ENCODE measurements around the gene GAK.

The GAK gene

GRCh38 chr4:875818-876423 is 56.2 kb downstream of the GAK start:
- Histone ChIP-seq H3K9ac (ENCODE audit: low read length) (no peak overlapping the region), H3K4me1 (ENCODE audit: insufficient read depth, low read length) (no peaks in the 10 kb centered on the region), H3K27ac (ENCODE audit: low read depth, low read length) (no peak overlapping the region), H3K4me3 (ENCODE audit: low read depth in 1 of 2, low read length in 2 of 2) (no peak overlapping the region), H3K27me3 (ENCODE audit: control insufficient read depth in 1 of 2, insufficient read depth in 2 of 2, low read length in 2 of 2) (no peaks in the 10 kb centered on the region), H3K9me3 (ENCODE audit: low read length) (no peaks in the 10 kb centered on the region), H3K36me3 (ENCODE audit: insufficient read depth, low read length) (peaks cover 38% of the 10 kb centered on the region)

GRCh38 chr4:874971-875817 is 56.9 kb downstream of the GAK start:
- Histone ChIP-seq H3K27me3 (ENCODE audit: control insufficient read depth in 1 of 2, insufficient read depth in 2 of 2, low read length in 2 of 2) (no peaks in the 10 kb centered on the region), H3K9ac (ENCODE audit: low read length) (no peak overlapping the region), H3K27ac (ENCODE audit: low read depth, low read length) (no peak overlapping the region), H3K36me3 (ENCODE audit: insufficient read depth, low read length) (peaks cover 31% of the 10 kb centered on the region), H3K9me3 (ENCODE audit: low read length) (no peaks in the 10 kb centered on the region), H3K4me3 (ENCODE audit: low read depth in 1 of 2, low read length in 2 of 2) (no peak overlapping the region), H3K4me1 (ENCODE audit: insufficient read depth, low read length) (no peaks in the 10 kb centered on the region)

- Histone ChIP-seq H3K4me1 (ENCODE audit: insufficient read depth, low read length) (no peaks in the 10 kb centered on the region), H3K27me3 (ENCODE audit: control insufficient read depth in 1 of 2, insufficient read depth in 2 of 2, low read length in 2 of 2) (no peaks in the 10 kb centered on the region), H3K36me3 (ENCODE audit: insufficient read depth, low read length) (peaks cover 30% of the 10 kb centered on the region), H3K4me3 (ENCODE audit: low read depth in 1 of 2, low read length in 2 of 2) (no peak overlapping the region), H3K9me3 (ENCODE audit: low read length) (no peaks in the 10 kb centered on the region), H3K27ac (ENCODE audit: low read depth, low read length) (no peak overlapping the region), H3K9ac (ENCODE audit: low read length) (no peak overlapping the region)
Measured at GRCh38 chr4:874056-874455, 58.1 kb downstream of the GAK start.

- Histone ChIP-seq H3K27me3 (ENCODE audit: control insufficient read depth in 1 of 2, insufficient read depth in 2 of 2, low read length in 2 of 2) (no peaks in the 10 kb centered on the region), H3K27ac (ENCODE audit: low read depth, low read length) (no peak overlapping the region), H3K9me3 (ENCODE audit: low read length) (no peaks in the 10 kb centered on the region), H3K4me1 (ENCODE audit: insufficient read depth, low read length) (no peaks in the 10 kb centered on the region), H3K36me3 (ENCODE audit: insufficient read depth, low read length) (peaks cover 38% of the 10 kb centered on the region), H3K4me3 (ENCODE audit: low read depth in 1 of 2, low read length in 2 of 2) (no peak overlapping the region), H3K9ac (ENCODE audit: low read length) (no peak overlapping the region)
Measured at GRCh38 chr4:872241-872981, 59.7 kb downstream of the GAK start.

GRCh38 chr4:871484-871883 is 60.6 kb downstream of the GAK start:
- Histone ChIP-seq H3K36me3 (ENCODE audit: insufficient read depth, low read length) (peaks cover 40% of the 10 kb centered on the region), H3K4me3 (ENCODE audit: low read depth in 1 of 2, low read length in 2 of 2) (no peak overlapping the region), H3K27ac (ENCODE audit: low read depth, low read length) (no peak overlapping the region), H3K9ac (ENCODE audit: low read length) (no peak overlapping the region), H3K4me1 (ENCODE audit: insufficient read depth, low read length) (no peaks in the 10 kb centered on the region), H3K27me3 (ENCODE audit: control insufficient read depth in 1 of 2, insufficient read depth in 2 of 2, low read length in 2 of 2) (no peaks in the 10 kb centered on the region), H3K9me3 (ENCODE audit: low read length) (no peaks in the 10 kb centered on the region)

GRCh38 chr4:870951-871350 is 61.2 kb downstream of the GAK start:
- Histone ChIP-seq H3K4me1 (ENCODE audit: insufficient read depth, low read length) (no peaks in the 10 kb centered on the region), H3K27me3 (ENCODE audit: control insufficient read depth in 1 of 2, insufficient read depth in 2 of 2, low read length in 2 of 2) (no peaks in the 10 kb centered on the region), H3K9me3 (ENCODE audit: low read length) (no peaks in the 10 kb centered on the region), H3K4me3 (ENCODE audit: low read depth in 1 of 2, low read length in 2 of 2) (no peak overlapping the region), H3K9ac (ENCODE audit: low read length) (no peak overlapping the region), H3K27ac (ENCODE audit: low read depth, low read length) (no peak overlapping the region), H3K36me3 (ENCODE audit: insufficient read depth, low read length) (peaks cover 40% of the 10 kb centered on the region)

GRCh38 chr4:869776-870175 is 62.3 kb downstream of the GAK start:
- Histone ChIP-seq H3K27ac (ENCODE audit: low read depth, low read length) (no peak overlapping the region), H3K4me3 (ENCODE audit: low read depth in 1 of 2, low read length in 2 of 2) (no peak overlapping the region), H3K9me3 (ENCODE audit: low read length) (no peaks in the 10 kb centered on the region), H3K9ac (ENCODE audit: low read length) (no peak overlapping the region), H3K4me1 (ENCODE audit: insufficient read depth, low read length) (no peaks in the 10 kb centered on the region), H3K36me3 (ENCODE audit: insufficient read depth, low read length) (peaks cover 41% of the 10 kb centered on the region), H3K27me3 (ENCODE audit: control insufficient read depth in 1 of 2, insufficient read depth in 2 of 2, low read length in 2 of 2) (no peaks in the 10 kb centered on the region)

- Histone ChIP-seq H3K4me1 (ENCODE audit: insufficient read depth, low read length) (no peaks in the 10 kb centered on the region), H3K9ac (ENCODE audit: low read length) (no peak overlapping the region), H3K27me3 (ENCODE audit: control insufficient read depth in 1 of 2, insufficient read depth in 2 of 2, low read length in 2 of 2) (no peaks in the 10 kb centered on the region), H3K4me3 (ENCODE audit: low read depth in 1 of 2, low read length in 2 of 2) (no peak overlapping the region), H3K9me3 (ENCODE audit: low read length) (no peaks in the 10 kb centered on the region), H3K27ac (ENCODE audit: low read depth, low read length) (no peak overlapping the region), H3K36me3 (ENCODE audit: insufficient read depth, low read length) (peaks cover 41% of the 10 kb centered on the region)
Measured at GRCh38 chr4:868421-868820, 63.7 kb downstream of the GAK start.

GRCh38 chr4:867526-868250 is 64.4 kb downstream of the GAK start:
- Histone ChIP-seq H3K27ac (ENCODE audit: low read depth, low read length) (no peak overlapping the region), H3K27me3 (ENCODE audit: control insufficient read depth in 1 of 2, insufficient read depth in 2 of 2, low read length in 2 of 2) (no peaks in the 10 kb centered on the region), H3K9ac (ENCODE audit: low read length) (no peak overlapping the region), H3K9me3 (ENCODE audit: low read length) (no peaks in the 10 kb centered on the region), H3K4me3 (ENCODE audit: low read depth in 1 of 2, low read length in 2 of 2) (no peak overlapping the region), H3K4me1 (ENCODE audit: insufficient read depth, low read length) (no peaks in the 10 kb centered on the region), H3K36me3 (ENCODE audit: insufficient read depth, low read length) (peaks cover 48% of the 10 kb centered on the region)

- H3K4me3 ChIP-seq (ENCODE audit: low read depth in 1 of 2, low read length in 2 of 2): no peak overlapping the region
- peaks cover 51% of the 10 kb centered on the region for H3K36me3 ChIP-seq (ENCODE audit: insufficient read depth, low read length)
- H3K9me3 ChIP-seq (ENCODE audit: low read length): no peaks in the 10 kb centered on the region
- no peaks in the 10 kb centered on the region for H3K4me1 ChIP-seq (ENCODE audit: insufficient read depth, low read length)
- H3K27me3 ChIP-seq (ENCODE audit: control insufficient read depth in 1 of 2, insufficient read depth in 2 of 2, low read length in 2 of 2): no peaks in the 10 kb centered on the region
- H3K27ac ChIP-seq (ENCODE audit: low read depth, low read length): no peak overlapping the region
- H3K9ac ChIP-seq (ENCODE audit: low read length): no peak overlapping the region
Measured at GRCh38 chr4:866761-867390, 65.2 kb downstream of the GAK start.
